ENCODE measurements around the gene GPR39.

DNA sequence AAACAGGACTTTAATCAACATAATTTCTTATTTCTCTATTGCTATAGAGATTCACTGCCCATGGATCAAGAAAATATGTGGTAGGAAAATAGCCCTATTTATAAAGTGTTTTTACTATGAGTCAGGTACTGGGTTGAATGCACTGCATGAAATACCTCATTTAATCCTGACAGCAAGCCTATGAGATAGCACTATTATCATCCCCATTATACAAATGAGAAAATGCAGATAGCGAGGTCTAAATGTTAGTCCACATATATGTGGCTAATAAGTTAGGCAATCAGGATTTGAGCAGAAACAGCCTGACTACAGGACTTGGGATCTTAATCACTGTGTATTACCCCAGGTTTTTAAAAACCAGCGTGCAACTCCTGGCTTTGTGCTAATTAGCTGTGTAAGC lies 261.9 kb downstream of the GPR39 start:
- TF ChIP-seq, protein P1, sequence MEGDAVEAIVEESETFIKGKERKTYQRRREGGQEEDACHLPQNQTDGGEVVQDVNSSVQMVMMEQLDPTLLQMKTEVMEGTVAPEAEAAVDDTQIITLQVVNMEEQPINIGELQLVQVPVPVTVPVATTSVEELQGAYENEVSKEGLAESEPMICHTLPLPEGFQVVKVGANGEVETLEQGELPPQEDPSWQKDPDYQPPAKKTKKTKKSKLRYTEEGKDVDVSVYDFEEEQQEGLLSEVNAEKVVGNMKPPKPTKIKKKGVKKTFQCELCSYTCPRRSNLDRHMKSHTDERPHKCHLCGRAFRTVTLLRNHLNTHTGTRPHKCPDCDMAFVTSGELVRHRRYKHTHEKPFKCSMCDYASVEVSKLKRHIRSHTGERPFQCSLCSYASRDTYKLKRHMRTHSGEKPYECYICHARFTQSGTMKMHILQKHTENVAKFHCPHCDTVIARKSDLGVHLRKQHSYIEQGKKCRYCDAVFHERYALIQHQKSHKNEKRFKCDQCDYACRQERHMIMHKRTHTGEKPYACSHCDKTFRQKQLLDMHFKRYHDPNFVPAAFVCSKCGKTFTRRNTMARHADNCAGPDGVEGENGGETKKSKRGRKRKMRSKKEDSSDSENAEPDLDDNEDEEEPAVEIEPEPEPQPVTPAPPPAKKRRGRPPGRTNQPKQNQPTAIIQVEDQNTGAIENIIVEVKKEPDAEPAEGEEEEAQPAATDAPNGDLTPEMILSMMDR (conservative IDR thresholded peaks at IDR 0.05), result no peak
- TF ChIP-seq ZFX (IDR thresholded peaks at IDR 0.05), result no peak

Measured in C4-2B (cell line).